Stimulated activated CD8-positive, alpha-beta memory T cell treated with anti-CD3 and anti-CD28 coated beads, Interleukin-4, amount 100 ng/mL, for 24 hours (primary cell): ENCODE data around the gene CERS2.

ENCODE experiments used
- DNase-seq: peaks from one replicate; pipeline ENCODE4 v3.0.0-alpha.2; 2020; ENCODE audit warnings: low read depth

CERS2 gene

GRCh38 chr1:150974580-150975478 is at the start of gene CERS2:
CERS2 (minus strand) TSS chr1:150974835; CDS start chr1:150969090, 5,745 bp downstream.
- DNase-seq: peak; percentile 58

- no peak for DNase-seq
Observed at GRCh38 chr1:151013518-151013917, 38.9 kb upstream of the CERS2 start.

GRCh38 chr1:151012684-151013471 is 38.2 kb upstream of the CERS2 start:
- DNase-seq: no peak

- no peak for DNase-seq
Observed at GRCh38 chr1:151011154-151011850, 36.7 kb upstream of the CERS2 start.

GRCh38 chr1:151010346-151010726 is 35.7 kb upstream of the CERS2 start:
- no peak for DNase-seq

- DNase-seq: no peak
Observed at GRCh38 chr1:151009674-151010345, 35.2 kb upstream of the CERS2 start.

DNA sequence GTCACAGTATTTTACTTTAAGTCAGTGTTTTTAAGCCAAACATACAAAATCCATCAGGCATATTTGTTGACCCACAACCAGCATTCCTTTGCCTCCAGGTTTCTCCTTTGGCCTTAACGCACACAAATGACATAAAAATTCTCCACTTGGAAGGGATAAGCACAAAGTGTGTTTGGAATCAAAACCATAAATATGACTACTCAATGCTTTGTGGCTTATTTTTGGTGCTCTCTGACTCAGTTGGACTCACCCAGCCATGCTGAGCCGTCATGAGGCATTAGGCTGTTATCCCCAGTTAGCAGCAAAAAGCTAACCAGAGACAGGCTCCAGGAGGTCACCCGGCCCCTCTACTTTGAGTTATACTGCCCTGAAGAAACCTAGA is 34.6 kb upstream of the CERS2 start:
- no peak for DNase-seq

GRCh38 chr1:151008244-151009205 is 33.9 kb upstream of the CERS2 start, which contains the start of gene PRUNE1:
PRUNE1 (plus strand) TSS chr1:151008449; CDS start chr1:151008633, 184 bp downstream.
- DNase-seq: peak; percentile 93

DNA sequence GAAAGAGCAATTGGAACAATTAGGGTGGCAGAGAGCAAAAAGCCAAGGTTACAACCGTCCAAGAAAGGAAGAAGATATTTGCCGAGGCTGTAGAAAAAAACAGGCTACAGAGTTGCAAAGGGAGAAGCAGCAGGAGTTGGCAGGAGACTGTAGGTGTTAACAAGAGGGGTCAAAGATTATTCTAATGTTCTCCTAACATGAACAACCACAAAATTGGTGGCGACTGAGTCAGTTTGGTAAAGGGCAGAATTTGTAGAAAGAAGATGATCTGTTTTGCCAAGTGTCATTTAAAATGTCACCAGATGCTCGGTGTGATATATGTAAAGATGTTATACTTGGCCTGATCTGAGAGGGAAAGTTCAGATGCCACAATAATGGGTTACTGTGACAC is 33.2 kb upstream of the CERS2 start:
- DNase-seq: no peak

DNA sequence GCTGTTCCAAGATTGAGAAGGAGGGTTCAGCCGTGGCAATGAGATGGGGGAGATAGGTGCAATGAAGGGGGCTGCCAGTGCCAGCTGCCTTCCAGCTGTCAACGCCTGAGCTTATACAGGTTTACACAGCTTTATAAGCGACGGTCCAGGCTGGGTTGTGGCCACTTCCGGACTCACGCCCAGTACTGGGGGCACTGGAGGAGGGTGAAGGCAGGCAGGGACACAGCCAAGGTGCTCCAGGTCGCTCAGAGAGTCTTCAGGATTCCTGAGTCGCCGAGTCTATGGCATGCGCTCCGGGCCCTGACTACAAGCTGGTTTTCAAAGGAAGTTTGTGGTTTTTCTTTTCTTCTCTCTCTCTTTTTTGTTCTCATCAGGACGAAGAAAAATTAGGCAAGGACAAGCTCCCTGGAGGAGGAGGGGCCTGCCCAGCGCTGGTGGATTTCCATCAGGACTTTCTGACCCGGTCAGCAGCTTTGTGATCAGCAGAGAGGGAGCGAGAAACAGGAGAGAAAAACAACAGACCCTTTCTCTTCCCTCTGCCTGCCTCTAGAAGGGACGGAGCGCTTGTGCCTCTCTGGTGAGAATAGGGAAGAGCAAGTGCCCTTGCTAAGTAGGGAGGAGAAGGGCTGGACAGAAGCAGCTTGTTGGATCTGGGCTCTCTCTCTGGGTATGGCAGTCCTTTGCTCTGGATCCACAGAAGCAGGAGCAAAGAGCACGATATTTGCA is 31.9 kb upstream of the CERS2 start, which contains the start of gene MINDY1:
Gene MINDY1 (minus strand): TSS at position 576 of the 726 bp plus-strand sequence. CDS start 4,285 bp downstream, outside the sequence.
- DNase-seq: no peak

- no peak for DNase-seq
Observed at GRCh38 chr1:151005729-151006319, 31.2 kb upstream of the CERS2 start.

DNA sequence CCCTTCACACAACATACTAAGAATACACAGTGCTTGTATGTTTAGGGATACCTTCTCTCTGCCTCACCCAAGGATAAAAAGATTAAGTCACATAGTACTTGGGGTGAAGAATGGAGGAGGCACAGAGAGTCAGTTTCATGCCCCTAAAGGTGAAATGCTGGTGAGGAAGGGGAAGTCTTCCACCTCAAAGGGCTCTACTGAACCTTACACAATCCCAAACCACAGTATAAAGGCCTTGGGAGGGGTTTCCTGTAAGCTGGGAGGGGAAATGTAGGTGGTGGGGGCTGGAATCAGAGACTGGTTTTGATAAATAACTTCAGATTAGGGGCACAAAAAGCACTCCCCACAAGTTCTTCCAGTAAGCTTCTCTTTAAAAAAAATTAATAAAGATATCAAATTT is 28.5 kb upstream of the CERS2 start:
- DNase-seq: no peak

- no peak for DNase-seq
Observed at GRCh38 chr1:151002611-151003010, 28.0 kb upstream of the CERS2 start.

GRCh38 chr1:151002051-151002450 is 27.4 kb upstream of the CERS2 start:
- DNase-seq: no peak

GRCh38 chr1:151001602-151002001 is 27.0 kb upstream of the CERS2 start:
- DNase-seq: no peak

DNA sequence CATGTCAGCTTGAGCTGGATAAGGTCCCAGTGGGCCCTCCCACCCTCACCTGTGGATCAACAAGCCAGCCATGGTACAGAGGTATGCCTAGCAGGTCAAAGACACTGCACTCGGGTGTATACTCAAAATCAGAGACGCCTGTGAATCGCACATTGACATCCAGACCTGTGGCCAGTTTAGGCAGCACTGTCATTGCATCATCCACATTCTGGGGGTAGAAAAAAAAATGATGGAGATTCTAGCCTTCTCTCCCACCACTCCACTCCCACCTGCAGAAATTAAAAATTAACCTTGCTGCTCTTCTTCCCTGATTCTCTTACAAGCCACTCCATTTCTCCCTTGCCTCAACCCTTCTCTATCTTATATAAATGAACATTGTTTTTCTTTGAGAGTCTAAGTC is 25.8 kb upstream of the CERS2 start:
- DNase-seq: no peak

DNA sequence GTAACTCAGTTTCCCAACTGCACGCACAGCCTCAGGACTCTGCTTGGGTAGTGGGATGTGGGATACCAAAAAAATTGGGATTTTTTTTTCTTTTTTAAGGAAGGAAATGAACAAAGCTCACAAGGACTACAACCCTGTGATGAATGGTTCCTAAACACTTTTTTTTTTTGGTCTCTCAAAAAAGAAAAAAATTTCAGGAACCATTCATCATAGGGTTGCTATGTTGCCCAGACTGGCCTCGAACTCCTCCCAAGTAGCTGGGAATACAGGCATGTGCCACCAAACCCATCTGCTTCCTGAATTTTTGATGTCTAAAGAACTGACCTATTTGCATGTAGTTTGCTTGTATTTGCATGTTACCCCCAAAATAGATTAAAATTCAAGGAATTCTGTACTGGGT is 25.3 kb upstream of the CERS2 start:
- DNase-seq: no peak

- DNase-seq: no peak
Observed at GRCh38 chr1:150999051-150999674, 24.5 kb upstream of the CERS2 start.

- DNase-seq: no peak
Observed at GRCh38 chr1:150997949-150998348, 23.3 kb upstream of the CERS2 start.
